GM21529 (cell line): ENCODE data around the gene ARID1B.

ENCODE experiments used
- ATAC-seq: cut with Tn5 transposase; IDR thresholded peaks from one replicate; pipeline ENCODE4 v1.9.1; 2021; ENCODE audit not compliant: unreplicated experiment

ARID1B gene

DNA sequence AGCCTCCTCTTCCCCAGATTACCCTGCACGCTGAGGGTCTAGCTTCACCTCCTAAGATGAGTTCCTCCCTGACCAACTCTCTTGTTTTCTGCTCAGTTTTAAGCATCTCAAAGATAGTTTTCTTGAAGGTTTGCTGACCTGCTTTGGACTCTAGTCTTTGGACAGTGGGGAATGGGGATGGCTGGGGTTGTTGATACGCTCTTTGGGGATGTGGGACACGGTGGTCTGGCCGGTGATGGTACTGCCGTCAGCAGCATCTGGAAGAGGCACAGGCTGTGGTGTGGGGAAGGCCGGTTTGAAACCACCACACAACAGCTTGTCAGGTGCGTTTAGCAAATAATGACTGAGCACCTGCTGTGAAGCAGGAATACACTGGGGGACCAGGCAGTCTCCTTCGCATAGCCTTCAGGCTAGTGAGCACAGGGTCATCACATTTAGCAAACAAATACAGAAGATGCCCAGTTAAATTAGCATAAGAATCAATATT, 452.0 kb downstream of the ARID1B start:
- ATAC-seq: no peak

GRCh38 chr6:157229713-157230112, 452.5 kb downstream of the ARID1B start:
- no peak for ATAC-seq

DNA sequence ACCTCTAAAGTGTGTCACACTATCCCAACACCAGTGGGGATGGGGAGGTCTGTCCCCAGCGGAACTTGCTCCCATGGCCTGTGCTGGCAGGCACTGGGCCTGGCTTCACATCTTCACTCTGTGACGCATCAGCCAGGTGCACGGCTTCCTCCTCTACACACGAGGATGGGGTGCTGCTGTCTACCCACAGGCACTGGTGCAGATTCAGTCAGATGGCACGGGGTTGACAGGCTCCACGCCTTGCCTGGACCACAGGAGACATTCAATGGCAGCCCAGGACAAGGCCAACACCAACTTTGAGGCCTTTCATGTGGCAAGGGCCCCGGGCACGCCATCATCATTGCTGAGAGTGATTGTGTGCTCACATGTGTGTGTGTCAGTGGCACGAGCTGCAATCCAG, 453.7 kb downstream of the ARID1B start:
- no peak for ATAC-seq

DNA sequence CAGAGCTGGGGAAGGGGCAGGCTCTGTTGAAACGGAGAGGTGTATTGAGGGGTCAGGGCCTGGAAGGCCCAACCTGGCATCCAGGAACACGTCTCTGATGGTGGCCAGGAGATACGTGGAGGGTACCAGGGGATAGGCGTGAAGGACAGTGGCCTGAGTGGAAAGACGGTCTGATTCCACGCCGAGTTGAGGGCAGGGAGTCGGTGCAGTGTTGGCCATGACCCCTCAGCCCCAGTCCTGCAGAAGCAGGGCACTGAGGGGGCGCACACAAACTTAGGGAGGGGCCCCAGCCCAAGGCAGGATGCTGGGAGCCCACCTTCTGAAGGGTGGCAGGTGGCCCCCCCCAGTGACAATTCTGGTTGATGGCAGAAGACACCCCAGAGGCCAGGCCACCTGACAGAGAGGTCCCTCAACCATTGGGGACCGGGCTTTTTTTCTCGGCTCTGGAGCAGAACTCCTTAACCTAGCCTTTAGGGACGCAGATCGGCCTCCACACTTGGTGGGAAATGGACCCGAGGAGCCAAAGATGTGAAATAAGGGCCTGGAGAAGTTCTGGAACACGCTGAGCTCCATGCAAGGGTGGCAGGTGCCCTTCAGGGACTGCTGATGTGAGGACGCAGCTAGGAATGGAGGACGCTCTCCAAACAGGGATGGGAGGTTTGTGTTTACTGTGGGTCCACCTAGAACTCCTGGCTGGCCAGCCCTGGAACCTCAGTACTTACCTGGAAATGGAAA, 455.1 kb downstream of the ARID1B start:
- no peak for ATAC-seq

- no peak for ATAC-seq
Observed at GRCh38 chr6:157233156-157233555, 456.0 kb downstream of the ARID1B start.

- ATAC-seq: no peak
Observed at GRCh38 chr6:157233686-157234085, 456.5 kb downstream of the ARID1B start.

- ATAC-seq: peak; percentile 62
Observed at GRCh38 chr6:157235600-157236039, 458.4 kb downstream of the ARID1B start.

- peak; percentile 34 for ATAC-seq
Observed at GRCh38 chr6:157236040-157236725, 459.0 kb downstream of the ARID1B start.

- ATAC-seq: no peak
Observed at GRCh38 chr6:157238346-157238745, 461.2 kb downstream of the ARID1B start.

- ATAC-seq: no peak
Observed at GRCh38 chr6:157239148-157239547, 462.0 kb downstream of the ARID1B start.

DNA sequence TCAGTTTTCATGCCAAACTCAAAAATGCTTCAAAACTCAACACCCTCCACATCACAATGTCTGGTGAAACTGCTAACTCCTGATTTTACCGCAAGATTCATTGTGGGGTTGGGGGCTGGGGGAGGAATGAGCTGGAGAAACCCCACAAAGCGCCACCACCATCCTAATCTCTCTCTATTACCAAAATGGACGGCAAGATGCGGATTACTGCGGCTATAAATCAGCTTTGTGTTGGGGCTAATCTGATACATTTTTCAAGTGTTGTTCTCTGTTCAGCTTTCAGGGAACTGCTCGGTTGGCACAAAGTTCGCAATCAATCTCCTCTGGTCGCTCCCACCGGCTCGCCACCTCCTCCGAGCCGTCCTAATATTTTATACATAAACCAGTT, 462.5 kb downstream of the ARID1B start:
- ATAC-seq: no peak

GRCh38 chr6:157240059-157240959, 463.1 kb downstream of the ARID1B start:
- ATAC-seq: no peak

DNA sequence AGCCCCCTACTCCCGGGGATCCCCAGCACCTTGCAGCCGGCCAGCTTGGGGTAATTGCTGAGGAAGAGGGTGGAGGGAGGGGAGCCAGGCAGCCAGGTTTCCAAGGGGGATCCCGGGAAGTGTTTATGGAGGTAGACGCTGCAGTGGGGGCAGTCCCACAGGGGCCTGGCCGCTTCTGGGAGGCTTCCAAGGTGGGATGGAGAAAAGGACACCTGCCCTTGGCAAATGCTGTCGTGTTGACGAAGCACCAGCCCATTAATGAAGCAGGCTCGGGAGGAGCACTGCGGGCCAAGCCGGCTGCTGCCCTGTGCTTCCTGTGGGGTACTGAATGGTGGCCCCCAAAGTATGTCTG, 463.8 kb downstream of the ARID1B start:
- ATAC-seq: no peak

GRCh38 chr6:157242791-157243190, 465.6 kb downstream of the ARID1B start:
- ATAC-seq: no peak

- ATAC-seq: no peak
Observed at GRCh38 chr6:157244175-157244574, 467.0 kb downstream of the ARID1B start.

DNA sequence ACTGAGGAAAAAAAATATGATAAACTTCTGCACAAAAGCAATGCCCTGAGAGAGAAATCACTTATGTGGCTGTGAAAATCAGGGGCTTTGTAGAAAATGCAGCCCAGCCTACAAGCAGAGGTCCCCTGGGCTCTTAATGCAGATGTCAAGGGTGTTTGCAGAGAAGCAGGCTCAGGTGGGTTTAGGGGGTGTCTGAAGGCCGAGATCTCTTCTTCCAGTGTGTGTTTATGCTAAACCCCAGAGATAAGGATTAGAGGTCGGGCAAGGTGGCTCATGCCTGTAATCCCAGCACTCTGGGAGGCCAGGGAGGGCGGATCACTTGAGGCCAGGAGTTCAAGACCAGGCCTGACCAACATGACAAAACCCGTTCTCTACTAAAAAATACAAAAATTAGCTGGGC, 467.6 kb downstream of the ARID1B start:
- no peak for ATAC-seq

- no peak for ATAC-seq
Observed at GRCh38 chr6:157245436-157245835, 468.3 kb downstream of the ARID1B start.

- ATAC-seq: no peak
Observed at GRCh38 chr6:157246048-157246630, 469.0 kb downstream of the ARID1B start.

DNA sequence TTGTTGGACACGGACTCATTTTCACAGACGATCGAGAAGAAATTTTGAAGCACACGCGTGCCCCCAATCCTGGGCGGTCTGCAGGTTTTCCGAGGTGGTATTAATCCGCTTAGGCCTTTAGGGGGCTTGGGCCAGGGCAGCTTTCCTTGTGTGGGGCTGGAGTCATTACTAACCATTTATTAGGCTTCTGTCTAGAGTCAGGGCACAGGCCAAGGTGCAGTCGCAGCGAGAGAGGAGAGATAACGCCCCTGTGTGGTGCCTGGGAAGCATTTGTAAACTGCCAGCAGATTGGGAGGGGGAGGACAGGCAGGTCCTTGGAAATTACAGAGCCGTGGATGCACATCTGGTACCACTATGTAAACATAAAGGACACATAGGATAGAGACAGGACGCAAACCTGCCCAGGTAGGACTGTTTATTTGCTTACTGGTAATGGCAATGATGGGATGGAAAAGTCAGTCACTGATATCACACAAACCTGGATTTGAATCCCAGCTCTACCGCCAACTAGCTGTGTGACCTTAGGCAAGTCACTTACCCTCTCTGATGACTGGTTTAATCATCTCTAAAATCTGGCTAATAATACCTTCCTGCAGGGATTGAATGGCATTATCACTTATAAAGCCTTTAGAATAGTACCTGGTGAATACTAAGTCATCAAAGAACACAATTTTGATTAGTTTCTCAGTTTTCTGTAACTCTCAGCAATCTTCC, 469.8 kb downstream of the ARID1B start:
- ATAC-seq: no peak

DNA sequence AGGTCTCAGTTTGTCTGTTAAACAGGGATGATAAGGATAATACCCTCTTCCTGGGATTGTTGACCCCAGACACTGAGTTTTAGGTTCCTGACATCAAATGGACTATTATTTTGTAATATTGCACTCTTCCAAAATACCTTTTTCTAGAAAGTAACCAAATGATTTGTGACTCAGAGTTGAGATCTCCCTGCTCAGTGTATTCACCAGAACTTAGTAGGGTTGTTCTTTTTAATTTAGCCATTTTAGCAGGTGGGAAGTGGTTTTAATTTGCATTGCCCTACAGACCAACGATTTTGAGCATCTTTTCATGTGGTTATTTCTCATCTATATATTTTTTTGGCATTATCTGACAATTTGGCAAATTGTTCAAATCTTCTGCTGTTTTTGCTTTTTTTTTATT, 471.1 kb downstream of the ARID1B start:
- no peak for ATAC-seq

DNA sequence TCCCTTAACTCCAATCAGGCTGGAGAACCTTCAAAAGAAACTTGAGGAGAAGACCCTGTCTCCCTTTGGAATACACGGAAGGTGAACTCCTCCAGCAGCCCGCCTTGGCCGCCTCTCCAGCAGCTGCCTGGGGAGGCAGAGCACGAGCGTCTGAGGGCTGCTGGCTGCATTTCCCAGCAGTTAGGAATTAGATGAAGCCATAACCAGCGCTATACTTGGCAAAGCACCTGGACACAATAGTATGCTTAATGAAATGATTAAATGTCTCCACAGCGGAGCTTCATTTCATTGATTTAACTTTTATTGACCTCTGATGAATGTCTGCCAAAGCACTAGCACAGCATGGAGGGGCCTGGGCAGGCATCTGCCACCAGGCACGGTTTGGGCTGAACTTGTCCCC, 472.6 kb downstream of the ARID1B start:
- ATAC-seq: no peak
